Osteoblast (primary cell): Measurements from ENCODE around the gene HBA2. TPM values are rescaled to one million over a fixed set of nuclear protein-coding genes. Genes with fewer than 3 reads are reported as not detected.
"Not testable (repeated sequence)": the region's sequence is repeated elsewhere in the genome, so short reads cannot be mapped to it uniquely, and the experiment has no call there.

Experiments
- DNase-seq: peaks from one replicate; pipeline ENCODE4 v3.0.0; 2011; ENCODE audit warnings: low spot score, mixed read lengths; ENCODE audit not compliant: insufficient read length; ENCODE audit errors: missing footprints
- H2AFZ ChIP-seq: 2 replicates; pipeline ENCODE4 v1.6.0; 2011; ENCODE audit warnings: mild to moderate bottlenecking, low read length
- H3K27ac ChIP-seq: 2 replicates; pipeline ENCODE4 v1.5.1; 2011; ENCODE audit warnings: mild to moderate bottlenecking, low read depth, low read length, moderate library complexity
- H3K27me3 ChIP-seq: 2 replicates; pipeline ENCODE4 v1.6.0; 2012; ENCODE audit warnings: mild to moderate bottlenecking, control low read depth, inconsistent platforms, low read length, moderate library complexity; ENCODE audit not compliant: insufficient read depth
- H3K36me3 ChIP-seq: 2 replicates; pipeline ENCODE4 v1.5.1; 2011; ENCODE audit warnings: mild to moderate bottlenecking, low read length, control low read depth, moderate library complexity; ENCODE audit not compliant: insufficient read depth
- H3K4me1 ChIP-seq: 2 replicates; pipeline ENCODE4 v1.5.1; 2011; ENCODE audit warnings: mild to moderate bottlenecking, low read length, control low read depth, moderate library complexity; ENCODE audit not compliant: insufficient read depth
- H3K4me2 ChIP-seq: 2 replicates; pipeline ENCODE4 v1.6.0; 2011; ENCODE audit warnings: mild to moderate bottlenecking, low read length; ENCODE audit not compliant: insufficient read depth
- H3K4me3 ChIP-seq: fragments of 200-600 bp; sonication (generic); 3 replicates; pipeline ENCODE4 v1.5.1; 2012; ENCODE audit warnings: mild to moderate bottlenecking, low read length, inconsistent platforms; ENCODE audit not compliant: insufficient read depth
- H3K79me2 ChIP-seq: 2 replicates; pipeline ENCODE4 v1.6.0; 2012; ENCODE audit warnings: mild to moderate bottlenecking, low read length, control low read depth, inconsistent platforms; ENCODE audit not compliant: insufficient read depth
- H3K9me3 ChIP-seq: 2 replicates; pipeline ENCODE4 v1.5.1; 2011; ENCODE audit warnings: low read depth, low read length, control low read depth
- H4K20me1 ChIP-seq: 2 replicates; pipeline ENCODE4 v1.6.0; 2012; ENCODE audit warnings: mild to moderate bottlenecking, low read length, control low read depth; ENCODE audit not compliant: insufficient read depth
- total RNA-seq: library from RNA; depleted of rRNA; stranded (reverse); fragments of >200 nt; gene quantifications from 2 replicates; pipeline ENCODE4 v1.2.3, GENCODE V29; 2012
- TF ChIP-seq, protein P1 (sequence below): IDR thresholded peaks from 2 replicates; pipeline ENCODE4 v1.5.1; 2011; ENCODE audit warnings: mild to moderate bottlenecking, low read depth, low read length, moderate library complexity; ENCODE audit errors: extremely low read depth

Gene HBA2
- total RNA-seq, 1 donor = not detected

DNA sequence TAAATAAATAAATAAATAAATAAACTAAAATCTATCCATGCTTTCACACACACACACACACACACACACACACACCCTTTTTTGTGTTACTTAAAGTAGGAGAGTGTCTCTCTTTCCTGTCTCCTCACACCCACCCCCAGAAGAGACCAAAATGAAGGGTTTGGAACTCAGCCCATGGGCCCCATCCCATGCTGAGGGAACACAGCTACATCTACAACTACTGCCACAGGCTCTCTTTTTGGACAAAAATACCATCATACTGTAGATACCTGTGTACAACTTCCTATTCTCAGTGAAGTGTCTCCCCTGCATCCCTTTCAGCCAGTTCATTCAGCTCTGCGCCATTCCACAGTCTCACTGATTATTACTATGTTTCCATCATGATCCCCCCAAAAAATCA, 1.9 kb upstream of the HBA2 start:
- TF ChIP-seq, protein P1, sequence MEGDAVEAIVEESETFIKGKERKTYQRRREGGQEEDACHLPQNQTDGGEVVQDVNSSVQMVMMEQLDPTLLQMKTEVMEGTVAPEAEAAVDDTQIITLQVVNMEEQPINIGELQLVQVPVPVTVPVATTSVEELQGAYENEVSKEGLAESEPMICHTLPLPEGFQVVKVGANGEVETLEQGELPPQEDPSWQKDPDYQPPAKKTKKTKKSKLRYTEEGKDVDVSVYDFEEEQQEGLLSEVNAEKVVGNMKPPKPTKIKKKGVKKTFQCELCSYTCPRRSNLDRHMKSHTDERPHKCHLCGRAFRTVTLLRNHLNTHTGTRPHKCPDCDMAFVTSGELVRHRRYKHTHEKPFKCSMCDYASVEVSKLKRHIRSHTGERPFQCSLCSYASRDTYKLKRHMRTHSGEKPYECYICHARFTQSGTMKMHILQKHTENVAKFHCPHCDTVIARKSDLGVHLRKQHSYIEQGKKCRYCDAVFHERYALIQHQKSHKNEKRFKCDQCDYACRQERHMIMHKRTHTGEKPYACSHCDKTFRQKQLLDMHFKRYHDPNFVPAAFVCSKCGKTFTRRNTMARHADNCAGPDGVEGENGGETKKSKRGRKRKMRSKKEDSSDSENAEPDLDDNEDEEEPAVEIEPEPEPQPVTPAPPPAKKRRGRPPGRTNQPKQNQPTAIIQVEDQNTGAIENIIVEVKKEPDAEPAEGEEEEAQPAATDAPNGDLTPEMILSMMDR = no peak

DNA sequence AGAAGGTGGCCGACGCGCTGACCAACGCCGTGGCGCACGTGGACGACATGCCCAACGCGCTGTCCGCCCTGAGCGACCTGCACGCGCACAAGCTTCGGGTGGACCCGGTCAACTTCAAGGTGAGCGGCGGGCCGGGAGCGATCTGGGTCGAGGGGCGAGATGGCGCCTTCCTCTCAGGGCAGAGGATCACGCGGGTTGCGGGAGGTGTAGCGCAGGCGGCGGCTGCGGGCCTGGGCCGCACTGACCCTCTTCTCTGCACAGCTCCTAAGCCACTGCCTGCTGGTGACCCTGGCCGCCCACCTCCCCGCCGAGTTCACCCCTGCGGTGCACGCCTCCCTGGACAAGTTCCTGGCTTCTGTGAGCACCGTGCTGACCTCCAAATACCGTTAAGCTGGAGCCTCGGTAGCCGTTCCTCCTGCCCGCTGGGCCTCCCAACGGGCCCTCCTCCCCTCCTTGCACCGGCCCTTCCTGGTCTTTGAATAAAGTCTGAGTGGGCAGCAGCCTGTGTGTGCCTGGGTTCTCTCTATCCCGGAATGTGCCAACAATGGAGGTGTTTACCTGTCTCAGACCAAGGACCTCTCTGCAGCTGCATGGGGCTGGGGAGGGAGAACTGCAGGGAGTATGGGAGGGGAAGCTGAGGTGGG, 657 bp downstream of the HBA2 start:
- not testable (repeated sequence) for H3K79me2 ChIP-seq, H3K36me3 ChIP-seq, H3K9me3 ChIP-seq, H3K27ac ChIP-seq, H3K4me2 ChIP-seq, H2AFZ ChIP-seq, H4K20me1 ChIP-seq, H3K4me1 ChIP-seq, H3K4me3 ChIP-seq
- peak; percentile 57 for DNase-seq
- peaks cover 39% of the 10 kb centered on the region for H3K27me3 ChIP-seq

More for the DNA sequence above, 1.9 kb upstream of the HBA2 start:
- Histone ChIP-seq H4K20me1 (no peaks in the 10 kb centered on the region), H3K27me3 (peaks cover 53% of the 10 kb centered on the region), H3K36me3 (no peaks in the 10 kb centered on the region), H3K27ac (no peak overlapping the region), H3K4me1 (no peaks in the 10 kb centered on the region), H2AFZ (no peak overlapping the region), H3K4me2 (no peak overlapping the region), H3K9me3 (no peaks in the 10 kb centered on the region), H3K79me2 (no peaks in the 10 kb centered on the region), H3K4me3 (no peak overlapping the region)
- peak; percentile 85 for DNase-seq

DNA sequence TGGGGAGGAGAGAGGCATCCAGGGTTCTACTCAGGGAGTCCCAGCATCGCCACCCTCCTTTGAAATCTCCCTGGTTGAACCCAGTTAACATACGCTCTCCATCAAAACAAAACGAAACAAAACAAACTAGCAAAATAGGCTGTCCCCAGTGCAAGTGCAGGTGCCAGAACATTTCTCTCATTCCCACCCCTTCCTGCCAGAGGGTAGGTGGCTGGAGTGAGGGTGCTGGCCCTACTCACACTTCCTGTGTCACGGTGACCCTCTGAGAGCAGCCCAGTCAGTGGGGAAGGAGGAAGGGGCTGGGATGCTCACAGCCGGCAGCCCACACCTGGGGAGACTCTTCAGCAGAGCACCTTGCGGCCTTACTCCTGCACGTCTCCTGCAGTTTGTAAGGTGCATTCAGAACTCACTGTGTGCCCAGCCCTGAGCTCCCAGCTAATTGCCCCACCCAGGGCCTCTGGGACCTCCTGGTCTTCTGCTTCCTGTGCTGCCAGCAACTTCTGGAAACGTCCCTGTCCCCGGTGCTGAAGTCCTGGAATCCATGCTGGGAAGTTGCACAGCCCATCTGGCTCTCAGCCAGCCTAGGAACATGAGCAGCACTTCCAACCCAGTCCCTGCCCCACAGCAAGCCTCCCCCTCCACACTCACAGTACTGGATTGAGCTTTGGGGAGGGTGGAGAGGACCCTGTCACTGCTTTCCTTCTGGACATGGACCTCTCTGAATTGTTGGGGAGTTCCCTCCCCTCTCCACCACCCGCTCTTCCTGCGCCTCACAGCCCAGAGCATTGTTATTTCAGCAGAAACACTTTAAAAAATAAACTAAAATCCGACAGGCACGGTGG, 1.5 kb downstream of the HBA2 start:
- H4K20me1 ChIP-seq, H3K9me3 ChIP-seq, H3K4me2 ChIP-seq, H3K27ac ChIP-seq, H3K4me3 ChIP-seq, H3K79me2 ChIP-seq, H3K4me1 ChIP-seq, H3K36me3 ChIP-seq, H2AFZ ChIP-seq: not testable (repeated sequence)
- peak; percentile 78 for DNase-seq
- peaks cover 37% of the 10 kb centered on the region for H3K27me3 ChIP-seq

DNA sequence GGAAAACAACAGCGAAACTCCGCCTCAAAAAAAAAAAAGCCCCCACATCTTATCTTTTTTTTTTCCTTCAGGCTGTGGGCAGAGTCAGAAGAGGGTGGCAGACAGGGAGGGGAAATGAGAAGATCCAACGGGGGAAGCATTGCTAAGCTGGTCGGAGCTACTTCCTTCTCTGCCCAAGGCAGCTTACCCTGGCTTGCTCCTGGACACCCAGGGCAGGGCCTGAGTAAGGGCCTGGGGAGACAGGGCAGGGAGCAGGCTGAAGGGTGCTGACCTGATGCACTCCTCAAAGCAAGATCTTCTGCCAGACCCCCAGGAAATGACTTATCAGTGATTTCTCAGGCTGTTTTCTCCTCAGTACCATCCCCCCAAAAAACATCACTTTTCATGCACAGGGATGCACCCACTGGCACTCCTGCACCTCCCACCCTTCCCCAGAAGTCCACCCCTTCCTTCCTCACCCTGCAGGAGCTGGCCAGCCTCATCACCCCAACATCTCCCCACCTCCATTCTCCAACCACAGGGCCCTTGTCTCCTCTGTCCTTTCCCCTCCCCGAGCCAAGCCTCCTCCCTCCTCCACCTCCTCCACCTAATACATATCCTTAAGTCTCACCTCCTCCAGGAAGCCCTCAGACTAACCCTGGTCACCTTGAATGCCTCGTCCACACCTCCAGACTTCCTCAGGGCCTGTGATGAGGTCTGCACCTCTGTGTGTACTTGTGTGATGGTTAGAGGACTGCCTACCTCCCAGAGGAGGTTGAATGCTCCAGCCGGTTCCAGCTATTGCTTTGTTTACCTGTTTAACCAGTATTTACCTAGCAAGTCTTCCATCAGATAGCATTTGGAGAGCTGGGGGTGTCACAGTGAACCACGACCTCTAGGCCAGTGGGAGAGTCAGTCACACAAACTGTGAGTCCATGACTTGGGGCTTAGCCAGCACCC, 2.6 kb downstream of the HBA2 start:
- Histone ChIP-seq H3K79me2 (no peaks in the 10 kb centered on the region), H3K4me3 (no peak overlapping the region), H3K27ac (no peak overlapping the region), H4K20me1 (peaks cover 3% of the 10 kb centered on the region), H3K9me3 (no peaks in the 10 kb centered on the region), H3K4me1 (no peaks in the 10 kb centered on the region), H3K36me3 (no peaks in the 10 kb centered on the region), H3K4me2 (no peak overlapping the region), H3K27me3 (peaks cover 46% of the 10 kb centered on the region), H2AFZ (no peak overlapping the region)
- TF ChIP-seq, protein P1 = no peak
- peak; percentile 87 for DNase-seq

DNA sequence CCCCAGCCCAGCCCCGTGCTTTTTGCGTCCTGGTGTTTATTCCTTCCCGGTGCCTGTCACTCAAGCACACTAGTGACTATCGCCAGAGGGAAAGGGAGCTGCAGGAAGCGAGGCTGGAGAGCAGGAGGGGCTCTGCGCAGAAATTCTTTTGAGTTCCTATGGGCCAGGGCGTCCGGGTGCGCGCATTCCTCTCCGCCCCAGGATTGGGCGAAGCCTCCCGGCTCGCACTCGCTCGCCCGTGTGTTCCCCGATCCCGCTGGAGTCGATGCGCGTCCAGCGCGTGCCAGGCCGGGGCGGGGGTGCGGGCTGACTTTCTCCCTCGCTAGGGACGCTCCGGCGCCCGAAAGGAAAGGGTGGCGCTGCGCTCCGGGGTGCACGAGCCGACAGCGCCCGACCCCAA, 3.3 kb downstream of the HBA2 start:
- H3K9me3 ChIP-seq, H3K4me2 ChIP-seq, H3K4me1 ChIP-seq, H3K36me3 ChIP-seq, H4K20me1 ChIP-seq, DNase-seq, H3K27ac ChIP-seq, H2AFZ ChIP-seq, H3K79me2 ChIP-seq, H3K4me3 ChIP-seq: not testable (repeated sequence)
- H3K27me3 ChIP-seq = peaks cover 42% of the 10 kb centered on the region

DNA sequence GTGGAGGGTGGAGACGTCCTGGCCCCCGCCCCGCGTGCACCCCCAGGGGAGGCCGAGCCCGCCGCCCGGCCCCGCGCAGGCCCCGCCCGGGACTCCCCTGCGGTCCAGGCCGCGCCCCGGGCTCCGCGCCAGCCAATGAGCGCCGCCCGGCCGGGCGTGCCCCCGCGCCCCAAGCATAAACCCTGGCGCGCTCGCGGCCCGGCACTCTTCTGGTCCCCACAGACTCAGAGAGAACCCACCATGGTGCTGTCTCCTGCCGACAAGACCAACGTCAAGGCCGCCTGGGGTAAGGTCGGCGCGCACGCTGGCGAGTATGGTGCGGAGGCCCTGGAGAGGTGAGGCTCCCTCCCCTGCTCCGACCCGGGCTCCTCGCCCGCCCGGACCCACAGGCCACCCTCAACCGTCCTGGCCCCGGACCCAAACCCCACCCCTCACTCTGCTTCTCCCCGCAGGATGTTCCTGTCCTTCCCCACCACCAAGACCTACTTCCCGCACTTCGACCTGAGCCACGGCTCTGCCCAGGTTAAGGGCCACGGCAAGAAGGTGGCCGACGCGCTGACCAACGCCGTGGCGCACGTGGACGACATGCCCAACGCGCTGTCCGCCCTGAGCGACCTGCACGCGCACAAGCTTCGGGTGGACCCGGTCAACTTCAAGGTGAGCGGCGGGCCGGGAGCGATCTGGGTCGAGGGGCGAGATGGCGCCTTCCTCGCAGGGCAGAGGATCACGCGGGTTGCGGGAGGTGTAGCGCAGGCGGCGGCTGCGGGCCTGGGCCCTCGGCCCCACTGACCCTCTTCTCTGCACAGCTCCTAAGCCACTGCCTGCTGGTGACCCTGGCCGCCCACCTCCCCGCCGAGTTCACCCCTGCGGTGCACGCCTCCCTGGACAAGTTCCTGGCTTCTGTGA, 4.1 kb downstream of the HBA2 start, which contains the start of gene HBA1:
TSS of gene HBA1 (plus strand) at position 204 of the 906 bp plus-strand sequence. CDS start at position 241, 37 bp downstream.
- H3K4me2 ChIP-seq, H2AFZ ChIP-seq, H3K27ac ChIP-seq, H3K79me2 ChIP-seq, H3K36me3 ChIP-seq, H3K4me3 ChIP-seq, DNase-seq, H4K20me1 ChIP-seq, H3K9me3 ChIP-seq, H3K4me1 ChIP-seq: not testable (repeated sequence)
- H3K27me3 ChIP-seq = peaks cover 42% of the 10 kb centered on the region
